Lung (tissue), 12 donors: ENCODE measurements around the gene C19orf47. TPM values are rescaled to one million over a fixed set of nuclear protein-coding genes. Genes with fewer than 3 reads are reported as not detected.

Source experiments
- ATAC-seq: fragments of 200-7000 bp; cut with Tn5 transposase; one replicate; pipeline ENCODE4 v1.9.1; 2020; ENCODE audit warnings: moderate number of reproducible peaks; ENCODE audit not compliant: insufficient read depth, low FRiP score
- DNase-seq, 3 donors: peaks; one replicate each; pipeline ENCODE4 v3.0.0-alpha.2; 2013 to 2017
- H3K27ac ChIP-seq, 2 donors: one replicate each; pipeline ENCODE4 v1.5.1; 2013; ENCODE audit warnings: mild to moderate bottlenecking in 2 of 2, moderate library complexity in 2 of 2, control low read depth in 1 of 2, inconsistent platforms in 1 of 2, low read depth in 1 of 2, low read length in 1 of 2
- H3K27me3 ChIP-seq, 3 donors: one replicate each; pipeline ENCODE4 v1.5.1; 2013; ENCODE audit warnings: low read length in 2 of 3; ENCODE audit not compliant: control insufficient read depth in 3 of 3, insufficient read depth in 3 of 3
- H3K36me3 ChIP-seq, 4 donors: one replicate each; pipeline ENCODE4 v1.5.1; 2013; ENCODE audit warnings: low read length in 4 of 4, mild to moderate bottlenecking in 1 of 4, moderate library complexity in 1 of 4; ENCODE audit not compliant: control insufficient read depth in 4 of 4, insufficient read depth in 4 of 4
- H3K4me1 ChIP-seq, 5 donors: one replicate each; pipeline ENCODE4 v1.5.1; 2013; ENCODE audit warnings: low read length in 5 of 5, mild to moderate bottlenecking in 2 of 5, moderate library complexity in 1 of 5; ENCODE audit not compliant: control insufficient read depth in 5 of 5, insufficient read depth in 5 of 5
- H3K4me3 ChIP-seq: one replicate; pipeline ENCODE4 v1.5.1; 2013; ENCODE audit warnings: mild to moderate bottlenecking, control low read depth, moderate library complexity
- H3K9ac ChIP-seq, 2 donors: one replicate each; pipeline ENCODE4 v1.5.1; 2013; ENCODE audit warnings: low read length in 2 of 2, control low read depth in 1 of 2; ENCODE audit not compliant: insufficient read depth in 1 of 2
- H3K9me3 ChIP-seq, 4 donors: one replicate each; pipeline ENCODE4 v1.5.1; 2013; ENCODE audit warnings: low read length in 3 of 4, mild to moderate bottlenecking in 1 of 4, moderate library complexity in 1 of 4; ENCODE audit not compliant: control insufficient read depth in 4 of 4, insufficient read depth in 3 of 4
- WGBS, 2 donors: extraction: QIAGEN DNeasy Blood & Tissue Kit; methylation state at CpG; one replicate each; pipeline ENCODE4 v1.1.7; 2013; 5-methylcytosine and 5-hydroxymethylcytosine counted together
- polyA plus RNA-seq, 2 donors: library from polyadenylated mRNA; stranded (reverse); fragments of 200-250 nt; gene quantifications; one replicate each; pipeline ENCODE4 v1.2.1, GENCODE V29; 2013
- total RNA-seq, 2 donors: library from RNA; depleted of rRNA in 1 of 2; stranded (reverse); fragments of >200 nt in 1 of 2; gene quantifications; one replicate each; pipeline ENCODE4 v1.2.1, GENCODE V29; 2014 to 2021
- TF ChIP-seq, protein P1 (sequence below): IDR thresholded peaks from 2 replicates; pipeline ENCODE4 v1.5.1; 2012; ENCODE audit warnings: mild to moderate bottlenecking; ENCODE audit errors: control extremely low read depth, extremely low read depth
- donor health status: control.
- donor health status: control.
- donor health status: Bipolar disorder and iron deficiency.
- donor health status: healthy.
- donor health status: DM: yes; HTN: yes; CAD: no.

C19orf47 gene
- total and polyA plus RNA-seq, 4 donors, result 9.8 to 26.3 (median 14.9) TPM

DNA sequence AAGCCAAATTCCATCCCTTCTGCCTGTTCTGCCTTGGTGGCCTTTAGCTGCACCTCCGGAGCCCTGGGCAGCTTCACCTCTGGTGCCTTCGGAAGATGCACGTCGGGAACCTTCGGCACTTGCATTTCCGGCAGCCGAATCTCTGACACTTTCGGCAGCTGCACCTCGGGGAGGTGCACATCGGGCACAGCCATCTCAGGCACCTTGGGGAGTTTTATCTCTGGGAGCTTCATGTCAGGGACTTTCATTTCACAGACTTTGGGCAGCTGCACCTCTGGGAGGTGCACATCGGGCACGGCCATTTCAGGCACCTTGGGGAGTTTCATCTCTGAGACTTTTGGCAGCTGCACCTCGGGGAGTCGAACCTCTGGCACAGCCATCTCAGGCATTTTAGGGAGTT is 47.8 kb upstream of the C19orf47 start:
- ATAC-seq (no peak), DNase-seq (no peak)
- Histone ChIP-seq H3K9me3 (no peaks in the 10 kb centered on the region), H3K9ac (no peak overlapping the region), H3K4me1 (peaks cover 0 to 8% (median 0%) of the 10 kb centered on the region in 5 donors), H3K27ac (no peak overlapping the region), H3K36me3 (peaks cover 0 to 10% (median 0%) of the 10 kb centered on the region in 4 donors), H3K27me3 (no peaks in the 10 kb centered on the region), H3K4me3 (no peak overlapping the region)
- TF ChIP-seq, protein P1, sequence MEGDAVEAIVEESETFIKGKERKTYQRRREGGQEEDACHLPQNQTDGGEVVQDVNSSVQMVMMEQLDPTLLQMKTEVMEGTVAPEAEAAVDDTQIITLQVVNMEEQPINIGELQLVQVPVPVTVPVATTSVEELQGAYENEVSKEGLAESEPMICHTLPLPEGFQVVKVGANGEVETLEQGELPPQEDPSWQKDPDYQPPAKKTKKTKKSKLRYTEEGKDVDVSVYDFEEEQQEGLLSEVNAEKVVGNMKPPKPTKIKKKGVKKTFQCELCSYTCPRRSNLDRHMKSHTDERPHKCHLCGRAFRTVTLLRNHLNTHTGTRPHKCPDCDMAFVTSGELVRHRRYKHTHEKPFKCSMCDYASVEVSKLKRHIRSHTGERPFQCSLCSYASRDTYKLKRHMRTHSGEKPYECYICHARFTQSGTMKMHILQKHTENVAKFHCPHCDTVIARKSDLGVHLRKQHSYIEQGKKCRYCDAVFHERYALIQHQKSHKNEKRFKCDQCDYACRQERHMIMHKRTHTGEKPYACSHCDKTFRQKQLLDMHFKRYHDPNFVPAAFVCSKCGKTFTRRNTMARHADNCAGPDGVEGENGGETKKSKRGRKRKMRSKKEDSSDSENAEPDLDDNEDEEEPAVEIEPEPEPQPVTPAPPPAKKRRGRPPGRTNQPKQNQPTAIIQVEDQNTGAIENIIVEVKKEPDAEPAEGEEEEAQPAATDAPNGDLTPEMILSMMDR, result no peak
- WGBS, 2 donors, result 91 to 97% methylated on average over 14 of the region's 14 CpGs

DNA sequence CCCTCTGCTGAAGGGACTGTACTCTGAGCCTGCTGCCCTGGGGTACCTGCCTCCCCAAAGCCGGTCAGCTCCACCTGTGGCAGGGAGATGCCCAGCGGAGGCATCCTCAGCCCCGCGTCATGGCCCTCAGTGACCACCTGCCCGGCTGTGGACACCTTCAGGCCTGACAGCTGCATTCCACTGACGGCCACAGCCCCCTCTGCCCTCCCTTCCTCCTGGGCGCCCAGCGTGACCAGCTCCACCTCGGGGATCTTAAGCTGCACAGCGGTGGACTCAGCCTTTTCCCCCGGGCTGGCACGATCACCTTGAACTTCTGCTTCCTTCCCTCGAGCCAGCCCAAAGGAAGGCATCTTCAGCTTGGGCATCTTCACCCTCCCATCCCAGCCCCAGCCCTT is 46.6 kb upstream of the C19orf47 start:
- Histone ChIP-seq H3K36me3 (peaks cover 0 to 10% (median 0%) of the 10 kb centered on the region in 4 donors), H3K27me3 (no peaks in the 10 kb centered on the region), H3K9ac (no peak overlapping the region), H3K4me3 (no peak overlapping the region), H3K9me3 (no peaks in the 10 kb centered on the region), H3K27ac (no peak overlapping the region), H3K4me1 (peaks cover 0 to 8% (median 0%) of the 10 kb centered on the region in 5 donors)
- TF ChIP-seq, protein P1, result no peak
- ATAC-seq (no peak), DNase-seq (no peak)
- whole genome bisulfite sequencing, 2 donors, result 76 to 77% methylated on average over 13 of the region's 13 CpGs

DNA sequence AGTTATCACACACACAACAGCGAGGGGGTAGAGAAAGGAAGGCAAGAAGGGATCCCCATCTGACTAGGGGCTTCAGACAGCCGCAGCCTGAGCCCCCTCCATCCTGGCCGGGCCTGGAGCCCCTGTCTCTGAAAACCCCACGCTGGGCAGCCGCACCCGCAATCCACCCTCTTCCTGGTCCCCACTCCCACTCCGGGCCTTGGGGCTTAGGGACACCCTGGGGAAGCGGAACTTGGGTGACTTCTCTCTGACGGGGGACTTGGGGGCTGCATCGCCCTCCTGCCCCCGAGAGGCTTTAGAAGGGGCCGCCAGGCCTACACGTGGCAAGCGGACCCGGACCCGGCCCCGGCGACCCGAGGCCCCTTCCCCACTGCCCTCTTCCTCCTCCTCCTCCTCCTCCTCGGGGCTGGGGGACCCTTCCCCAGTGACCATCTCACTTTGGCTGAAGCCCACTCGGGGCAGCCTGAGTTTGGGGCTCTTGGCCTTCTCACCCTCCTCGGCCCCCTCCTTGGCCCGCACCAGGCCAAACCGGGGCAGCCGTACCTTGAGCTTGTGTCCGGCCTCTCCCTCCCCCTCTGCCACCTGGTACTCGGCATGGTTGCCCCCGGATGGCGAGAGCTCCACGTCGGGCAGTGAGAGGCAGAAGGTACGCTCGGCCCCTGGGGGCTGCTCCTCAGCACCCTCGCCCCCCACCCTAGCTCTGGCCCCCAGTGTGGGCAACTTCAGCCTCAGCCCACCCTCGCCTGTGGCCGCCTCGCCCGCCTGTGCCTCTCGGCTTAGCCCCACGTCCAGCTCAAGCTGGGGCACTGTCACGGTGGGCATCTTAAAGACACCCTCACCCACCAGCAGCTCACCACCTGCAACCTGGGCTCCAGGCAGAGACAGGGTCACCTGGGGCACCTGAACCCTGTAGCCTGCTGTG is 46.0 kb upstream of the C19orf47 start:
- Histone ChIP-seq H3K9ac (no peak overlapping the region), H3K36me3 (peaks cover 0 to 10% (median 0%) of the 10 kb centered on the region in 4 donors), H3K27ac (no peak overlapping the region), H3K4me3 (no peak overlapping the region), H3K27me3 (no peaks in the 10 kb centered on the region), H3K4me1 (peaks cover 0 to 8% (median 0%) of the 10 kb centered on the region in 5 donors), H3K9me3 (no peaks in the 10 kb centered on the region)
- ATAC-seq, result no peak
- no peak for DNase-seq
- WGBS, 2 donors, result 92 to 94% methylated on average over 38 to 41 of the region's 41 CpGs
- TF ChIP-seq, protein P1, result no peak
